Cardiac fibroblast (primary cell): ENCODE data around the gene DCXR.
A peak's percentile ranks its signal among the peaks of the same experiment; 100 is the strongest.

Experiments
- DNase-seq, 2 donors: peaks; one replicate each; pipeline versions ENCODE4 v3.0.0 to v3.0.0-alpha.2; 2010; ENCODE audit warnings: low read depth in 2 of 2
- H3K4me3 ChIP-seq, 2 donors: replicated peaks in 1 of 2; 1 replicate in 1 of 2; 2 replicates in 1 of 2; pipeline ENCODE4 v1.5.1; 2011; ENCODE audit warnings: low read depth in 2 of 2, low read length in 2 of 2, mild to moderate bottlenecking in 2 of 2, moderate library complexity in 1 of 2
- TF ChIP-seq, protein P1 (sequence below): IDR thresholded peaks from one replicate; pipeline ENCODE4 v1.5.1; 2011; ENCODE audit warnings: low read depth, mild to moderate bottlenecking, low read length, inconsistent platforms

DCXR gene

DNA sequence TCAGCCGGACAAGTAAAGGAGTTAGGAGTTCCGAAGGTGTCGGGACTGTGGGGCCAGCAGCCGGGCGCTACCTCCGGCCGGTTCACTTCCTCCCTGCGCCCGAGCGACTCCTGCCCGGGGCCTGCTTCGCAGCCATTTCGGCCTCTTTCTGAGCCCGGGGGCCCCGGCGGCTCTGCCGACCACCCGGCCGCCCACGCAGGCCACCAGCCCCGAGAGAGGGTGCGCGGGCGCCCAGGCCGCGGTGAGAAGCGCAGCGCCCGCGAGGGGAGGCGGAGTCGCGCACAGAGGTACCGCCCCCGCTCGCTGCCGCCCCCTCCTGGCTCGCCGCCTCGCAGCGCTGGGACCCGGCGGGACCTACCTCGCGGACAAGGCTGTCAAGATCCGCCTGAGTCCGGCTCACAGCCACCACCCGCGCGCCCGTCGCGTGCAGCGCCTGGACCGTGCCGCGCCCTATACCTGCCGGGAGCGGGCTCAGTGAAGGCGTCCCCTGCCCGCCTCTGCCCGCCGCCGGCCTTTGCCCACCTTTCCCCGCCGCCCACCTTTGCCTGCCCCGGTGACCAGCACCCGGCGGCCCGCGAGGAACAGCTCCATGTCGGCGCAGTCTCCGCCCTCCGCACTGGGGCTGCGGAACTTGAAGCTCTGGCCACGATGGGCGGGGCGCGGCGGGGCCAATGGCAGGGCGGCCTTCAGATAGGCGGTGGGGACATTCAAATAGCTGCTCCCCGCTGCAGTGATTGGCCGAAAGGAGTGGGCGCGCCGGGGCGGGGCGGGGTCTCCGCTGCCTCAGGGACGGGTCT is at the start of gene DCXR:
TSS of gene DCXR (minus strand) at position 606 of the 797 bp plus-strand sequence. CDS start at position 591, 15 bp downstream.
- peak; percentile 97 for DNase-seq
- H3K4me3 ChIP-seq, result peak within 1 kb of the TSS; percentile 65 to 74
- TF ChIP-seq, protein P1, sequence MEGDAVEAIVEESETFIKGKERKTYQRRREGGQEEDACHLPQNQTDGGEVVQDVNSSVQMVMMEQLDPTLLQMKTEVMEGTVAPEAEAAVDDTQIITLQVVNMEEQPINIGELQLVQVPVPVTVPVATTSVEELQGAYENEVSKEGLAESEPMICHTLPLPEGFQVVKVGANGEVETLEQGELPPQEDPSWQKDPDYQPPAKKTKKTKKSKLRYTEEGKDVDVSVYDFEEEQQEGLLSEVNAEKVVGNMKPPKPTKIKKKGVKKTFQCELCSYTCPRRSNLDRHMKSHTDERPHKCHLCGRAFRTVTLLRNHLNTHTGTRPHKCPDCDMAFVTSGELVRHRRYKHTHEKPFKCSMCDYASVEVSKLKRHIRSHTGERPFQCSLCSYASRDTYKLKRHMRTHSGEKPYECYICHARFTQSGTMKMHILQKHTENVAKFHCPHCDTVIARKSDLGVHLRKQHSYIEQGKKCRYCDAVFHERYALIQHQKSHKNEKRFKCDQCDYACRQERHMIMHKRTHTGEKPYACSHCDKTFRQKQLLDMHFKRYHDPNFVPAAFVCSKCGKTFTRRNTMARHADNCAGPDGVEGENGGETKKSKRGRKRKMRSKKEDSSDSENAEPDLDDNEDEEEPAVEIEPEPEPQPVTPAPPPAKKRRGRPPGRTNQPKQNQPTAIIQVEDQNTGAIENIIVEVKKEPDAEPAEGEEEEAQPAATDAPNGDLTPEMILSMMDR, result peak; percentile 34

DNA sequence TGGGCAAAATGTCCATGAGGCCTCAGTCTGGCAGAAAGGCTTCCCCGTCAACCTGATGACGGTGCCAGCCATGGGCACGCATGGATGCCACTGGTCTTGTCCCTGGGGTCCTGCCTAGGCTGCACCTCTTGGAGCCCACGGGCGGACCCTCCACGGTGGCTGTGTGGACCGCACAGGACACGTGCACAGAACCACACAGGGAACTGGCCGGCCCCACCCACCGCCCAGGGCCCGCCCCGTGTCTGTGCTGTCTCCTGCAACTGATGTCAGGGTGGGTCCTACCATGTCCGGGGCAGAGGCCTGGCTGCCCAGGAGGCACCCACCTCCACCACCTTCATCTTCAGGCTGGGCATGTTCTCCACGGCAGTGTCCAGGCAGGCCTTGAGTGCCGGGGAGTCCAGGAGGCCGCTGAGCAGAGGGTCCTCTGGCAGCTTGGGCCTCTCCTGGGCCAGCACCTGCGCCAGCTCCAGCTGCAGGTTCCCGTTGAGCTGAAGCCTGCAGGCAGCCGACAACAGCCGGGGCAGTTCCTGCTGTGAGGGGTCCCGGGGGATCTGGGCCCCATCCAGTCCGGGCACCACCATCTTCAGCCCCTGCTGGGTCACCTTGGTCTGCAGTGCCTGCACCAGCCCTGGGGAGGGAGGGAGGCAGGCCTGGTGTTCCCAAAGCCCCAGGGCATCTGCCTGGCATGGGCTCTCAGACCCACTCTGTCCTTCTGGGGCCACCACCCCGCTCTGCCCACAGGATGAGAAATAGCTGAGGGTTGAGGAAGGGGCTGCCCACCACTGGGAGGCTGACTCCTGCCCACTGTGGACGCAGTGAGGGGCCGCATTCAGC is 48.7 kb upstream of the DCXR start:
- TF ChIP-seq, protein P1, result no peak
- H3K4me3 ChIP-seq, result no peak overlapping the region
- DNase-seq, result no peak

DNA sequence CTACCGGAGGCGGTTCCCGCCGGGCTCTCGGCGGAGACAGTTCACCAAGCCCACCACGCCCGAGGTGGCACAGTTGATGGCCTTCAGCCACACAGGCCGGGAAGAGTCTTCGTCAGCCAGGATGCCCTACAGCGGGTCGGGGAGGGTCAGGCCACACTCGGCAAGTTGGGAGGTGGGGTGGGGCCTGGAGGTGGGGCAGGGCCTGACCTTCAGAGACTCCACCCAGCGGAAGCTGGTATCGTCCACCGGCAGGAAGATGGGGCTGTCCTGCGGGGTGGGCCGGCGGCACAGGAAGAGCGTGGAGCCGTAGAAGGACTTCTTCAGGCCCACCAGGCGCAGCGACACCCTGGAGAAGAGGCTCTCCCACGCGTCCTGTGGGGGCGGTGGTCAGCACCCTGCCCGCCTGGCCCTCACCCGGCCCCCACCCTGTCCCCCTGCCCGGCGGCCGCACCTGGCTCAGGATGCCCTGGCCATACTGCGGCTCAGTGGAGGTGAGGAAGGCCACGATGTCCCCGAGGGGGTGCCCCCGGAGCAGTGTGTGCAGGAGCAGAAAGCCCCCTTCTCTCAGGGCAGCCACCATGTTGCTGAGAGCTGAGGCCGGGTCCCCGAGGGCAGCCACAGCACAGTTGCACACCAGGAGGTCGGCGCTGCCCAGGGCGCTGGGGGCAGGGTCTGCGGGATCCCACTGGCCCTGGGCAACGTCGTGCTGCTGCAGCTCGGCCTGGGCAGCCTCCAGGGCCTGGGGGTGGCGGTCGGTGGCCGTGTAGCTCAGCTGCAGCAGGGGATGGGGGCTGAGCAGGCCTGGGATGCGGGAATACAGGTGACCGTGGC is 47.7 kb upstream of the DCXR start:
- no peak overlapping the region for H3K4me3 ChIP-seq
- DNase-seq, result no peak
- TF ChIP-seq, protein P1, result no peak

DNA sequence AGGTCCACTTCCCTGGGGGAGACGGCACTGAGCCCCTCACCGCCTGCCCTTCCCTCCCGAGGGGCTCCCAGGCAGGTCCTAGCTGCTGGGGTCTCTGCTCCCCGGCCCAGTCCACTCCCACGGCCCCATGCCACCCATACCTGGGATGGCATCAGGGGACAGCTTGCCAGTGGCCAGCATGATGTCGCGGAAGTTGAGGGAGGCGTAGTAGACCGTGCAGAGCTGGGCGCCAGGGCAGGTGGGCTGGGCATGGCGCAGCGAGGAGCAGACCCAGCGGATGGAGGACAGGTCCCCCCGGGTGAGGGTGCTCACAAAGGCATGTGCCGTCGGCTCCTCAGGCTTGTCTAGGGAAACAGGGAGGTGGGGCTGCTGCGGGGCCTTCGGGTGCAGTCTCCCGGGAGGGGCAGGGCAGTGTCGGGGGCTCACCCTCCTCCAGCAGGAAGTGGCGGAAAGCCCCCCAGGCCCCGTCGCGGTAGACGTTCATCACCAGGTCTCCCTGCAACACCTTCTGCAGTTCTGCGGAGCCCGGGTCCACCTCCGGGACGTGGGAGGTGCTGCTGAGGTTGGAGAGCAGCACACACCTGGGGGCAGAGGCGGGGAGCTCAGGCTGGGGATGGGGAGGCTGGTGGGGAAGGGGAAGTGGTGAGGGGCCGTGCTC is 47.0 kb upstream of the DCXR start:
- DNase-seq, result no peak
- H3K4me3 ChIP-seq, result no peak overlapping the region
- TF ChIP-seq, protein P1, result no peak

DNA sequence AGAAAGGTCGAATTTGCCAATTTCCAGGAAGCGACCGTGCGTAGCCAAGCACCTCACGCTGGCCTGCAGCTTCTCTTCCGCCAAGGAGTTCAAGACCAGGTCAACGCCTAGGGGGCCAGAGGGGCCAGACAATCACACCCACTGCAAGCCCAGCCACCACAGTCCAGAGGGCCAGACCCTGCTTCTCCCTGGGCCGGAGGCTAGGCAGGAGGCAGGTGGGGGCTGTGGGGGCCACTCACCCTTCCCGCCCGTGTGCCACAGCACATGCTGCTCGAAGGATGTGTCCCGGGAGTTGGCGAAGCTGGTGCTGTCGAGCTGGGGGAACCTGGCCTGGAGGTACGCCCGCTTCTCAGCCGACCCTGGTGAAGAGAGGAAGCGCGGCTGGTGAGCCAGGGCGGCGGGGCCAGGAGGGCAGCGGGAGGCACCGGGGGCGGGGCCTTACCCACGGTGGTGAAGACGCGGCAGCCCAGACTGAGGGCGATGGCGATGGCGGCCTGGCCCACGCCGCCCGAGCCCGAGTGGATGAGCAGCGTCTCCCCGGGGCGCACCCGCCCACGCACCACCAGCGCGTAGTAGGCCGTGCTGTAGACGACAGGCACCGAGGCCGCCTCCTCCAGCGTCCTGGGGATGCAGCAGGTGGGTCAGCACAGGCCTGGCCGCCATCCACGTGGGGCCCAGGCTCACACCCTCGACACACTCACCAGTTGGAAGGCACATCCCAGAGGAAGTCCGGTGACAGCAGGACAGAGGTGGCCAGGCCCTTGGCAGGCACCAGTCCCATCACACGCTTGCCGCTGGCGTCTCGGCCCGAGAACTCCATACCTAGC is 46.2 kb upstream of the DCXR start:
- no peak overlapping the region for H3K4me3 ChIP-seq
- TF ChIP-seq, protein P1, result no peak
- DNase-seq, result no peak
